CD4-positive, CD25-positive, alpha-beta regulatory T cell (primary cell): ENCODE measurements around the gene XK. TPM values are rescaled to one million over a fixed set of nuclear protein-coding genes. Genes with fewer than 3 reads are reported as not detected.
A peak's percentile ranks its signal among the peaks of the same experiment; 100 is the strongest.

Experiments
- ATAC-seq, 2 donors: fragments of 150-1000 bp; cut with Tn5 transposase; one replicate each; pipeline ENCODE4 v1.10.0; 2021; ENCODE audit warnings: low read depth in 2 of 2, moderate number of reproducible peaks in 2 of 2, moderate library complexity in 1 of 2
- DNase-seq, 3 donors: peaks; one replicate each; pipeline versions ENCODE4 v3.0.0 to v3.0.0-alpha.2; 2012 to 2022; ENCODE audit warnings: mixed read lengths in 1 of 3
- H3K27ac ChIP-seq: one replicate; pipeline ENCODE4 v1.7.0; 2013; ENCODE audit warnings: mild to moderate bottlenecking, low read length; ENCODE audit not compliant: insufficient read depth, poor library complexity, severe bottlenecking
- H3K27me3 ChIP-seq: one replicate; pipeline ENCODE4 v1.7.0; 2013; ENCODE audit warnings: low read length; ENCODE audit not compliant: control insufficient read depth, insufficient read depth
- H3K36me3 ChIP-seq: one replicate; pipeline ENCODE4 v1.7.0; 2013; ENCODE audit warnings: mild to moderate bottlenecking, low read length, moderate library complexity; ENCODE audit not compliant: control insufficient read depth, insufficient read depth
- H3K4me1 ChIP-seq: 2 replicates; pipeline ENCODE4 v1.7.0; 2013; ENCODE audit warnings: mild to moderate bottlenecking, low read length; ENCODE audit not compliant: insufficient read depth, control insufficient read depth, poor library complexity, severe bottlenecking
- H3K4me3 ChIP-seq: one replicate; pipeline ENCODE4 v1.7.0; 2013; ENCODE audit warnings: low read depth, mild to moderate bottlenecking, low read length, moderate library complexity
- H3K9me3 ChIP-seq, 2 experiments: 1 replicate in 1 of 2; 2 replicates in 1 of 2; pipeline ENCODE4 v1.7.0; 2013; ENCODE audit warnings: low read length in 2 of 2, mild to moderate bottlenecking in 1 of 2, moderate library complexity in 1 of 2; ENCODE audit not compliant: control insufficient read depth in 2 of 2
- H3K27ac Mint-ChIP-seq, 3 donors: one replicate each; pipeline ENCODE4 v1.8.0; 2020 to 2022; ENCODE audit warnings: mild to moderate bottlenecking in 3 of 3, mixed read lengths in 3 of 3, moderate library complexity in 2 of 3
- H3K27me3 Mint-ChIP-seq: one replicate; pipeline ENCODE4 v1.8.0; 2022; ENCODE audit warnings: mild to moderate bottlenecking, mixed read lengths
- H3K36me3 Mint-ChIP-seq: one replicate; pipeline ENCODE4 v1.8.0; 2020; ENCODE audit warnings: mixed read lengths
- H3K4me1 Mint-ChIP-seq, 4 donors: one replicate each; pipeline ENCODE4 v1.8.0; 2020 to 2022; ENCODE audit warnings: mixed read lengths in 4 of 4, mild to moderate bottlenecking in 1 of 4
- H3K4me3 Mint-ChIP-seq, 4 donors: one replicate each; pipeline ENCODE4 v1.8.0; 2020 to 2022; ENCODE audit warnings: mild to moderate bottlenecking in 4 of 4, mixed read lengths in 4 of 4, moderate library complexity in 3 of 4
- H3K9me3 Mint-ChIP-seq, 7 donors: one replicate each; pipeline ENCODE4 v1.8.0; 2020 to 2022; ENCODE audit warnings: mixed read lengths in 7 of 7, mild to moderate bottlenecking in 3 of 7, moderate library complexity in 2 of 7
- polyA plus RNA-seq, 4 donors: library from polyadenylated mRNA; unstranded; fragments of 300-500 nt; fragmentation: Illumina TruSeq; gene quantifications; one replicate each; pipeline ENCODE4 v1.2.3, GENCODE V29; 2021
- total RNA-seq: library from RNA; stranded (reverse); gene quantifications from one replicate; pipeline ENCODE4 v1.2.3, GENCODE V29; 2022

Gene XK
- total and polyA plus RNA-seq, 5 donors from 2014 or later = 0.99 TPM; not detected in 4

DNA sequence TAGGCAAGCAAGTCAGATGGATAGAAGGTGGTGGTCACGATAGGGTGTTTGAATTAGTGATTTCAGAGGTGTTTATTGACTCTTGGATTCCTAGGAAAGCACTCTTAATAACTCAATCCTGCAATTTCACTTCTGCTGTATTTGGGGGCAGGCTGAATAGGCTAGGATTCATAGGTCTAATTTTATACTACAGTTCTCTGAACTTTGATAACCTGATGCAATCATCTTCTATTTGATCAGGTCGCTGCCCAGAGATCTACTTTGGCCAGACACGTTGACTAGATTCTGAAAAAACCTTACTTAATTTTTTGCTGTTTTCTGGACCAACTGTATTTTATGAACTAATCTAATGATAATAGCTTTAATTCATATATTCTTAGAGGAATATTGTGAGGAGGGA, 26.4 kb downstream of the XK start:
- Mint-ChIP-seq H3K4me1 (no peaks in the 10 kb centered on the region), H3K4me3 (no peak overlapping the region), H3K27me3 (no peaks in the 10 kb centered on the region), H3K36me3 (no peaks in the 10 kb centered on the region), H3K9me3 (peaks cover 0 to 2% (median 0%) of the 10 kb centered on the region in 7 donors), H3K27ac (no peak overlapping the region)
- Histone ChIP-seq H3K4me1 (no peaks in the 10 kb centered on the region), H3K9me3 (no peaks in the 10 kb centered on the region), H3K27me3 (no peaks in the 10 kb centered on the region), H3K4me3 (no peak overlapping the region), H3K36me3 (no peaks in the 10 kb centered on the region), H3K27ac (no peak overlapping the region)
- ATAC-seq = no peak
- DNase-seq = no peak

DNA sequence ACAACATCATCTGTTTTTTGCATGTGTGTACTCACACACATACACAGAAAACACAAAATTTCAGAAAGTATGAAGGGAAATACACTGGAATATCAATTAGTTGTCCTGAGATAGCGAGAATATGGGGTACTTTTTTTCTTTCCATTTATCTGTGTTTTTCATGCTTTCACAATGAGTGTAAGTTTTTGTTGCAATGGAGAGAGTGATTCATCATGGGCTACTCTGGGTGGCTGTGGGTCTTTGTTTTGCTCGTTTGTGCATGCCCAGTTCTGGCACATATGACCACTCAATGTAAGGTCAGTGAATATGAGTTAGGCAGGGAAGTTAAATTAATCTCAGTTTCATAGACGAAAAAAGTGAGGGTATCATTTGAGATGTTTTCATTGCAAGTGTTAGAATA, 26.9 kb downstream of the XK start:
- H3K4me1 Mint-ChIP-seq = no peaks in the 10 kb centered on the region

DNA sequence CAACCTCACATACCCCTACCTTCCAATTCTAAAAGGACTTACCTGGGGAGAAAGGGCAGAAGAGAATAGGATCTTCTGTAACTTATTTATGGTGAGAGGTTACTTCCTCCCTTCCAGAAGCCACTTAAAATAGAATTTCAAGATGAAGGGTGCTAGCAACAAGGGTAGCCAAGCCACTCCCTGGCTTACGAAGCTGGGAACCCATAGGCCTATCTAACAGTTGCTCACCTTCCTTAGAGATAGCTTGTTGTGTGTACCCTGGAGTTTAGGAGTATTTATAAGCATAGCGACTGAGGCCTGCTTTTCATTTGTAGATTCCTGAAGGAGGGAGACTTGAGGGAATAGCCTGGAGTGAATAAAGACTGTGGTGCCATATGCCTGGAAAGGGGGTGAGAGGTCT, 28.9 kb downstream of the XK start:
- Mint-ChIP-seq H3K4me1 (no peaks in the 10 kb centered on the region), H3K27me3 (no peaks in the 10 kb centered on the region), H3K4me3 (no peak overlapping the region), H3K36me3 (no peaks in the 10 kb centered on the region), H3K9me3 (peaks cover 0 to 7% (median 2%) of the 10 kb centered on the region in 7 donors), H3K27ac (no peak overlapping the region)
- no peaks in the 10 kb centered on the region for H3K36me3 ChIP-seq
- no peak for ATAC-seq
- no peak overlapping the region for H3K27ac ChIP-seq
- no peaks in the 10 kb centered on the region for H3K9me3 ChIP-seq
- H3K4me1 ChIP-seq = no peaks in the 10 kb centered on the region
- DNase-seq = no peak
- H3K27me3 ChIP-seq = no peaks in the 10 kb centered on the region
- H3K4me3 ChIP-seq = no peak overlapping the region

More for the DNA sequence above, 26.9 kb downstream of the XK start:
- no peaks in the 10 kb centered on the region for H3K9me3 ChIP-seq
- ATAC-seq = no peak
- no peak overlapping the region for H3K27ac ChIP-seq
- H3K4me3 ChIP-seq = no peak overlapping the region
- Mint-ChIP-seq H3K36me3 (no peaks in the 10 kb centered on the region), H3K27me3 (no peaks in the 10 kb centered on the region), H3K27ac (no peak overlapping the region), H3K4me3 (no peak overlapping the region), H3K9me3 (peaks cover 0 to 2% (median 0%) of the 10 kb centered on the region in 7 donors)
- no peaks in the 10 kb centered on the region for H3K4me1 ChIP-seq
- no peaks in the 10 kb centered on the region for H3K27me3 ChIP-seq
- no peak for DNase-seq
- H3K36me3 ChIP-seq = no peaks in the 10 kb centered on the region

DNA sequence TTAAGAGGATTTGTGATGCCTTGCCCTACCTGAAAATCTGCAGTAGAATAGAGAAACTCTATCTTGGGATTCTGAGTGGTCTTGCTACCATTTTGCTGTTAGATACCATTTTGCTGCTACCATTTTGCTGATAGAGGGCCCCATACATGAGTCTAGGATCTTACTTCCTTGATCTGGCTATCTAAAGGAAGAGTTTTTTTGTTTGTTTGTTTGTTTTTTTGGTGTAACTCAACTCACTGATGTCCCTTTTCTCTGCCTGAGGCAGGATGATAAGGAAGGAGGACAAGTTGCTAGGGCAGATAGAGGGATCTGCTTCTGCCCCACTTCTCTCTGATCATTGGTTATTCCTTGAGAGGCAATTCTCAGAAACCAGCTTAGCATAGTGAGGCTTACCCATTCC, 31.0 kb downstream of the XK start:
- no peak overlapping the region for H3K27ac ChIP-seq
- Mint-ChIP-seq H3K27me3 (no peaks in the 10 kb centered on the region), H3K9me3 (peaks cover 0 to 7% (median 2%) of the 10 kb centered on the region in 7 donors), H3K4me3 (no peak overlapping the region), H3K27ac (no peak overlapping the region), H3K4me1 (no peaks in the 10 kb centered on the region), H3K36me3 (no peaks in the 10 kb centered on the region)
- H3K36me3 ChIP-seq = no peaks in the 10 kb centered on the region
- no peak overlapping the region for H3K4me3 ChIP-seq
- no peaks in the 10 kb centered on the region for H3K4me1 ChIP-seq
- H3K27me3 ChIP-seq = no peaks in the 10 kb centered on the region
- DNase-seq (no peak), ATAC-seq (no peak)
- no peaks in the 10 kb centered on the region for H3K9me3 ChIP-seq

DNA sequence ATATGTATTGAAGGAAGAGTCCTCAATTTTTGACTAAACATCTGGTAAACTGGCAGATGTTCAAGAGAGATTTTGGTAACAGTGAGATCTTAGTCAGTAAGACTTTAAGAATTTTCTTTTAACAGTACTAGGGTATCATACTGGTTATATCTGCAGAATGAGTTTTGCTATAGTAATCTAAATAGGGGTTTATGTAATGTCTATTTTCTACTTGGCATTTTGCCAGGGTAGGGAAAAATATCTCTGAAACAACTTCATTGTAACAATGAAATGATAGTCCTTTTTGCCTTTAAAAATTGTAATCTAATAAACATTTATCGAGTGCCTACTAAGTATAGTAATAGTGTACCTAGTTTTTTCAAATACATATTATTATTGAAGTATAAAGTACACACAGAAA, 32.1 kb downstream of the XK start:
- Mint-ChIP-seq H3K4me1 (no peaks in the 10 kb centered on the region), H3K27ac (no peak overlapping the region), H3K27me3 (no peaks in the 10 kb centered on the region), H3K9me3 (peaks cover 0 to 7% (median 2%) of the 10 kb centered on the region in 7 donors), H3K36me3 (no peaks in the 10 kb centered on the region), H3K4me3 (no peak overlapping the region)
- Histone ChIP-seq H3K4me3 (no peak overlapping the region), H3K27ac (no peak overlapping the region), H3K27me3 (no peaks in the 10 kb centered on the region), H3K9me3 (no peaks in the 10 kb centered on the region), H3K36me3 (no peaks in the 10 kb centered on the region), H3K4me1 (no peaks in the 10 kb centered on the region)
- no peak for ATAC-seq
- DNase-seq = no peak

DNA sequence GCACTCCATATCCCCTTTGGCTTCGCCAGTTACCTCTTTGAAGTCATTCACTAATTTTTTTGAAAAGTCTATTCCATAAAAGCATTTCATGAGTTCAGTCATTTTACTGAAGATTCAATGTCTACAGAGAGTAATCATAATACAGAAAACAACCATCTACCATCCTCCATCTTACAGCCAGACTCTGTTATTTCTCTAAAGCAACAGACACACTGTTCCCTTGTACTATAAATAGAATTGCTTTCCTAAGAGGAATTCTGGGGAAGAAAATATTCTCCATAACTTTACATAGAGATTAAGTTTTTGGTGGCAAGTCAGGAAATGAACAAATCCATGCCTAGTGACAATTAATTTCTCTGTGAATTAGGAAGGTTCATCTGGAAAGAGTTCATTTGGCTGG, 37.0 kb downstream of the XK start:
- Histone ChIP-seq H3K27ac (no peak overlapping the region), H3K4me3 (no peak overlapping the region), H3K27me3 (no peaks in the 10 kb centered on the region), H3K36me3 (no peaks in the 10 kb centered on the region), H3K4me1 (no peaks in the 10 kb centered on the region), H3K9me3 (no peaks in the 10 kb centered on the region)
- Mint-ChIP-seq H3K27ac (no peak overlapping the region), H3K9me3 (peaks cover 0 to 7% (median 2%) of the 10 kb centered on the region in 7 donors), H3K27me3 (peaks cover 16% of the 10 kb centered on the region), H3K4me1 (no peaks in the 10 kb centered on the region), H3K4me3 (no peak overlapping the region), H3K36me3 (no peaks in the 10 kb centered on the region)
- ATAC-seq = no peak
- DNase-seq = no peak

DNA sequence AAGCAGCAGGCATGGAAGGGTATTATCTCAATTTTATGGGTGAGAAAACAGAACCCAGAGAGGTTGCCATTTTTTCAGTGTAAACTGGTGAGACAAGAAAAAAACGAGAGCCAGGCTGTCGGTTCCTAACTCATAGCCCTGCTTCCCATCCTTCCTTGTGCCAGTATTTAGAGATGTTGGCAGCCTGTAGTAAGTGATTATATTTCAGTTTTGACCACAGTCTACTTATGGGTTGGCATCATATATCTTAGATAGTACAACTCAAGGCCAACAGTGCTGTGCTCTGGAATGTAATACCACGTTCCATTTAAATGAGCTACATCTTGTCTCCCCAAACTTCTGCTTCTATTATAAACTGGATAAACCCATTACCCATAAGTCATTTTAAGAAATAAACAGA, 40.8 kb downstream of the XK start:
- H3K4me3 Mint-ChIP-seq = no peak overlapping the region
- Histone ChIP-seq H3K9me3 (no peaks in the 10 kb centered on the region), H3K4me1 (no peaks in the 10 kb centered on the region), H3K4me3 (no peak overlapping the region), H3K27me3 (no peaks in the 10 kb centered on the region), H3K27ac (no peak overlapping the region), H3K36me3 (no peaks in the 10 kb centered on the region)
- ATAC-seq (no peak), DNase-seq (no peak)
- no peak overlapping the region for H3K27ac Mint-ChIP-seq
- no peaks in the 10 kb centered on the region for H3K4me1 Mint-ChIP-seq
- no peaks in the 10 kb centered on the region for H3K36me3 Mint-ChIP-seq
- H3K27me3 Mint-ChIP-seq = peaks cover 21% of the 10 kb centered on the region
- H3K9me3 Mint-ChIP-seq = peaks cover 0 to 4% (median 0%) of the 10 kb centered on the region in 7 donors

DNA sequence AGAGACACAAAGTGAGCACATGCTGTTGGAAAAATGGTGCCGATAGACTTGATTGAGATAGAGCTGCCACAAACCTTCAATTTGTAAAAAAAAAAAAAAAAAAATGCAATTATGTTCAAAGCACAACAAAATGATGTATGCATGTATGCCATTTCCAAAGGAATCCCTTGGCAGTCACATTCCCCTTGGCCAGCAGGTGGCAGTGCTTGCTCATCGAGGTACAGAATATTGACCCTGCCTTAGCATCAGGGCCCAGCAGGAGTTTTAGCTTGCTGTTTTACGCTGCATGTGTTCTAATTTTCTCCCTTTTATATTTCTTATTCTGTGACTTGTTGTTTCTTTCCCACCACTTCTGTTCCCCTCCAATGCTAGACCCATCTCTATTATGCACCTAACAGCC, 59.8 kb downstream of the XK start:
- Mint-ChIP-seq H3K27ac (no peak overlapping the region), H3K27me3 (peaks cover 3% of the 10 kb centered on the region), H3K9me3 (no peaks in the 10 kb centered on the region), H3K4me3 (no peak overlapping the region), H3K36me3 (no peaks in the 10 kb centered on the region), H3K4me1 (peaks cover 0 to 12% (median 6%) of the 10 kb centered on the region in 4 donors)
- ATAC-seq (peak; percentile 75 to 85), DNase-seq (peak; percentile 59 to 80 (median 70))
- Histone ChIP-seq H3K27me3 (no peaks in the 10 kb centered on the region), H3K4me1 (no peaks in the 10 kb centered on the region), H3K9me3 (no peaks in the 10 kb centered on the region), H3K36me3 (no peaks in the 10 kb centered on the region), H3K4me3 (no peak overlapping the region), H3K27ac (no peak overlapping the region)
